Measurements from ENCODE around the gene UNC13A. TPM values are rescaled to one million over a fixed set of nuclear protein-coding genes. Genes with fewer than 3 reads are reported as not detected.

The UNC13A gene
- total and polyA plus RNA-seq, 2 of the 13 experiments (the other 11 are each of a cell fraction or from before 2014, with no cell fraction given): 0.11 to 0.45 TPM

DNA sequence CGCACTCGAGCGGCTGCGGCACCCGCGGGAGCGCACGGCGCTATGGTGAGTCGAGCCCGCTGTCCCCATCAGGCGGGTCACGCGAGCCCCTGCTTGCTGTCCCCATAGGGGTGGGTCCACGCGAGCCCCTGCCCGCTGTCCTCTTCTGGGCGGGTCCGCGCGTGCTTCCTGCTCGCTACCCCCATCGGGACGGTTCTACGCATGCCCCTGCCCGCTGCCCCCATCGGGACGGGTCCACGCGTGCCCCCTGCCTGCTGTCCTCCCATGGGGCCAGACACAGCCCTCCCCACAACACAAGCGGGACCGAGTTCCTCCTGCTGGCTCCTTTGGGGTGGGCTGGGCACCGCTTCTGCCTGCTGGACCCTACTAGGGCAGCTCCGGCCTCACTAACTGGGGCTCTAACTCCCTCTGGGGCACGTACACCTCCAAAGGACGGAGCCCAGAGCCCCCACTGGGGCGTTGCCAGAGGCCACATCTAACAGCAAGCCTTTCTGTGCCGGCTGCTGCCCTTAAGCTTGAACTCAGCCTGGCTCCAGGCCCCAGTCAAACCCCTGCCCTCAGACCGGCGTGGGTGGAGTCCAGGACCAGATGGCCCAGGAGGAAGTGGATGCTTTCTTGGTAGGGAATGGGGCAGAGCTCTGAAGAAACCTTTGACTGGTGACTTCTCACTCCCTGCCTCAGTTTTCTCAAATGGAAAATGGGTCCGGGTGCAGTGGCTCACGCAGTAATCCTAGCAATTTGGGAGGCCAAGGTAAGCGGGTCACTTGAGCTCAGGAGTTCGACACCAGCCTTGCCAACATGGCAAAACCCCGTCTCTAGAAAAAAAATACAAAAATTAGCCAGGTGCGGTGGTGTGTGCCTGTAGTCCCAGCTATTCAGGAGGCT is 132.0 kb downstream of the UNC13A start (continued):
- TF ChIP-seq TARDBP (CRISPR knock-in tag; IDR thresholded peaks at IDR 0.05) (no peak), NFYB (CRISPR knock-in tag; IDR thresholded peaks at IDR 0.05) (no peak), ZFYVE20 (CRISPR knock-in tag; IDR thresholded peaks at IDR 0.05; ENCODE audit: borderline replicate concordance, low read depth) (no peak), CREB1 (IDR thresholded peaks at IDR 0.05) (no peak), CREB1 (CRISPR knock-in tag; IDR thresholded peaks at IDR 0.05) (no peak), RBFOX2 (IDR thresholded peaks at IDR 0.05; ENCODE audit: low read depth, low read length) (peak; percentile 67), ZBTB42 (CRISPR knock-in tag; IDR thresholded peaks at IDR 0.05) (no peak), RXRA (CRISPR knock-in tag; IDR thresholded peaks at IDR 0.05) (peak; percentile 71), SOX13 (IDR thresholded peaks at IDR 0.05) (no peak), SOX13 (CRISPR knock-in tag; conservative IDR thresholded peaks at IDR 0.05 in 1 of 2, IDR thresholded peaks at IDR 0.05 in 1 of 2) (no peak), ZNF451 (CRISPR knock-in tag; IDR thresholded peaks at IDR 0.05) (no peak), MIXL1 (CRISPR knock-in tag; IDR thresholded peaks at IDR 0.05) (no peak), STAG1 (CRISPR knock-in tag; IDR thresholded peaks at IDR 0.05) (peak; percentile 15; the same call in 1 of the 2 replicates)
- TF ChIP-seq, protein P1, sequence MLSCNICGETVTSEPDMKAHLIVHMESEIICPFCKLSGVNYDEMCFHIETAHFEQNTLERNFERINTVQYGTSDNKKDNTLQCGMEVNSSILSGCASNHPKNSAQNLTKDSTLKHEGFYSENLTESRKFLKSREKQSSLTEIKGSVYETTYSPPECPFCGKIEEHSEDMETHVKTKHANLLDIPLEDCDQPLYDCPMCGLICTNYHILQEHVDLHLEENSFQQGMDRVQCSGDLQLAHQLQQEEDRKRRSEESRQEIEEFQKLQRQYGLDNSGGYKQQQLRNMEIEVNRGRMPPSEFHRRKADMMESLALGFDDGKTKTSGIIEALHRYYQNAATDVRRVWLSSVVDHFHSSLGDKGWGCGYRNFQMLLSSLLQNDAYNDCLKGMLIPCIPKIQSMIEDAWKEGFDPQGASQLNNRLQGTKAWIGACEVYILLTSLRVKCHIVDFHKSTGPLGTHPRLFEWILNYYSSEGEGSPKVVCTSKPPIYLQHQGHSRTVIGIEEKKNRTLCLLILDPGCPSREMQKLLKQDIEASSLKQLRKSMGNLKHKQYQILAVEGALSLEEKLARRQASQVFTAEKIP (CRISPR knock-in tag; IDR thresholded peaks at IDR 0.05; ENCODE audit: borderline replicate concordance): no peak
- TF ChIP-seq, protein P2, sequence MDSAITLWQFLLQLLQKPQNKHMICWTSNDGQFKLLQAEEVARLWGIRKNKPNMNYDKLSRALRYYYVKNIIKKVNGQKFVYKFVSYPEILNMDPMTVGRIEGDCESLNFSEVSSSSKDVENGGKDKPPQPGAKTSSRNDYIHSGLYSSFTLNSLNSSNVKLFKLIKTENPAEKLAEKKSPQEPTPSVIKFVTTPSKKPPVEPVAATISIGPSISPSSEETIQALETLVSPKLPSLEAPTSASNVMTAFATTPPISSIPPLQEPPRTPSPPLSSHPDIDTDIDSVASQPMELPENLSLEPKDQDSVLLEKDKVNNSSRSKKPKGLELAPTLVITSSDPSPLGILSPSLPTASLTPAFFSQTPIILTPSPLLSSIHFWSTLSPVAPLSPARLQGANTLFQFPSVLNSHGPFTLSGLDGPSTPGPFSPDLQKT (CRISPR knock-in tag; IDR thresholded peaks at IDR 0.05; ENCODE audit: borderline replicate concordance): no peak
- TF ChIP-seq, protein P3, sequence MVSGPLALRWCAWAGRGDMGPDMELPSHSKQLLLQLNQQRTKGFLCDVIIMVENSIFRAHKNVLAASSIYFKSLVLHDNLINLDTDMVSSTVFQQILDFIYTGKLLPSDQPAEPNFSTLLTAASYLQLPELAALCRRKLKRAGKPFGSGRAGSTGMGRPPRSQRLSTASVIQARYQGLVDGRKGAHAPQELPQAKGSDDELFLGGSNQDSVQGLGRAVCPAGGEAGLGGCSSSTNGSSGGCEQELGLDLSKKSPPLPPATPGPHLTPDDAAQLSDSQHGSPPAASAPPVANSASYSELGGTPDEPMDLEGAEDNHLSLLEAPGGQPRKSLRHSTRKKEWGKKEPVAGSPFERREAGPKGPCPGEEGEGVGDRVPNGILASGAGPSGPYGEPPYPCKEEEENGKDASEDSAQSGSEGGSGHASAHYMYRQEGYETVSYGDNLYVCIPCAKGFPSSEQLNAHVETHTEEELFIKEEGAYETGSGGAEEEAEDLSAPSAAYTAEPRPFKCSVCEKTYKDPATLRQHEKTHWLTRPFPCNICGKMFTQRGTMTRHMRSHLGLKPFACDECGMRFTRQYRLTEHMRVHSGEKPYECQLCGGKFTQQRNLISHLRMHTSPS (CRISPR knock-in tag; IDR thresholded peaks at IDR 0.05; ENCODE audit: low read depth): no peak
- TF ChIP-seq, protein P4, sequence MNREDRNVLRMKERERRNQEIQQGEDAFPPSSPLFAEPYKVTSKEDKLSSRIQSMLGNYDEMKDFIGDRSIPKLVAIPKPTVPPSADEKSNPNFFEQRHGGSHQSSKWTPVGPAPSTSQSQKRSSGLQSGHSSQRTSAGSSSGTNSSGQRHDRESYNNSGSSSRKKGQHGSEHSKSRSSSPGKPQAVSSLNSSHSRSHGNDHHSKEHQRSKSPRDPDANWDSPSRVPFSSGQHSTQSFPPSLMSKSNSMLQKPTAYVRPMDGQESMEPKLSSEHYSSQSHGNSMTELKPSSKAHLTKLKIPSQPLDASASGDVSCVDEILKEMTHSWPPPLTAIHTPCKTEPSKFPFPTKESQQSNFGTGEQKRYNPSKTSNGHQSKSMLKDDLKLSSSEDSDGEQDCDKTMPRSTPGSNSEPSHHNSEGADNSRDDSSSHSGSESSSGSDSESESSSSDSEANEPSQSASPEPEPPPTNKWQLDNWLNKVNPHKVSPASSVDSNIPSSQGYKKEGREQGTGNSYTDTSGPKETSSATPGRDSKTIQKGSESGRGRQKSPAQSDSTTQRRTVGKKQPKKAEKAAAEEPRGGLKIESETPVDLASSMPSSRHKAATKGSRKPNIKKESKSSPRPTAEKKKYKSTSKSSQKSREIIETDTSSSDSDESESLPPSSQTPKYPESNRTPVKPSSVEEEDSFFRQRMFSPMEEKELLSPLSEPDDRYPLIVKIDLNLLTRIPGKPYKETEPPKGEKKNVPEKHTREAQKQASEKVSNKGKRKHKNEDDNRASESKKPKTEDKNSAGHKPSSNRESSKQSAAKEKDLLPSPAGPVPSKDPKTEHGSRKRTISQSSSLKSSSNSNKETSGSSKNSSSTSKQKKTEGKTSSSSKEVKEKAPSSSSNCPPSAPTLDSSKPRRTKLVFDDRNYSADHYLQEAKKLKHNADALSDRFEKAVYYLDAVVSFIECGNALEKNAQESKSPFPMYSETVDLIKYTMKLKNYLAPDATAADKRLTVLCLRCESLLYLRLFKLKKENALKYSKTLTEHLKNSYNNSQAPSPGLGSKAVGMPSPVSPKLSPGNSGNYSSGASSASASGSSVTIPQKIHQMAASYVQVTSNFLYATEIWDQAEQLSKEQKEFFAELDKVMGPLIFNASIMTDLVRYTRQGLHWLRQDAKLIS (CRISPR knock-in tag; IDR thresholded peaks at IDR 0.05): no peak
- TF ChIP-seq, protein P5, sequence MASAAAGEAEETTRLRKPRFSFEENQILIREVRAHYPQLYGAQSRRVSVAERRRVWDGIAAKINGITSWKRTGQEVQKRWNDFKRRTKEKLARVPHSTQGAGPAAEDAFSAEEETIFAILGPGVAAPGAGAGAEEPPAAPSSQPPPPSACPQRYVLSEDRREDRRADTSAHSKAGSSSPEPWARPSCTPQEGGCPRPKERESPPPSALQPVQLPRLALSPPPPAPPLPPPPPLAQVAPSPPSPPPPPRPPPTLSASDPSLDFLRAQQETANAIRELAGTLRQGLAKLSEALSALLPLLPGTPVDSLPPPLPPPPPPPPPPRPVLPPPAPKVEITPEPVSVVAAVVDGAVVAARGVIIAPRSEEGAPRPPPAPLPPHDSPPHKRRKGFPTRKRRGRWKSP (CRISPR knock-in tag; IDR thresholded peaks at IDR 0.05): no peak

Measured in HepG2 (cell line).